Esophagus squamous epithelium (tissue), 4 donors: ENCODE measurements around the gene POC1A.

Experiments
- CTCF ChIP-seq, 6 experiments: fragments of 450-650 bp in 4 of 6; fragments of 200-600 bp in 2 of 6; sonication (generic) in 2 of 6; IDR thresholded peaks; one replicate each; pipeline ENCODE4 v1.5.1; 2016 to 2019; ENCODE audit warnings: antibody characterized with exemption in 6 of 6, mild to moderate bottlenecking in 4 of 6, moderate library complexity in 4 of 6
- POLR2A ChIP-seq, 4 donors: fragments of 450-650 bp; IDR thresholded peaks; one replicate each; pipeline ENCODE4 v1.6.1; 2017; ENCODE audit warnings: antibody characterized with exemption in 4 of 4, mild to moderate bottlenecking in 4 of 4, moderate library complexity in 3 of 4

- TF ChIP-seq CTCF (IDR thresholded peaks at IDR 0.05) (no peak), POLR2A (IDR thresholded peaks at IDR 0.05) (no peak)
Observed at GRCh38 chr3:52150860-52151259, 3.4 kb downstream of the POC1A start.
